Putamen (tissue), 1 donor: Measurements from ENCODE around the gene FATE1.

Source experiments
- DNase-seq: peaks from one replicate; pipeline ENCODE4 v3.0.0-alpha.2; 2016; ENCODE audit warnings: low spot score

Gene FATE1

DNA sequence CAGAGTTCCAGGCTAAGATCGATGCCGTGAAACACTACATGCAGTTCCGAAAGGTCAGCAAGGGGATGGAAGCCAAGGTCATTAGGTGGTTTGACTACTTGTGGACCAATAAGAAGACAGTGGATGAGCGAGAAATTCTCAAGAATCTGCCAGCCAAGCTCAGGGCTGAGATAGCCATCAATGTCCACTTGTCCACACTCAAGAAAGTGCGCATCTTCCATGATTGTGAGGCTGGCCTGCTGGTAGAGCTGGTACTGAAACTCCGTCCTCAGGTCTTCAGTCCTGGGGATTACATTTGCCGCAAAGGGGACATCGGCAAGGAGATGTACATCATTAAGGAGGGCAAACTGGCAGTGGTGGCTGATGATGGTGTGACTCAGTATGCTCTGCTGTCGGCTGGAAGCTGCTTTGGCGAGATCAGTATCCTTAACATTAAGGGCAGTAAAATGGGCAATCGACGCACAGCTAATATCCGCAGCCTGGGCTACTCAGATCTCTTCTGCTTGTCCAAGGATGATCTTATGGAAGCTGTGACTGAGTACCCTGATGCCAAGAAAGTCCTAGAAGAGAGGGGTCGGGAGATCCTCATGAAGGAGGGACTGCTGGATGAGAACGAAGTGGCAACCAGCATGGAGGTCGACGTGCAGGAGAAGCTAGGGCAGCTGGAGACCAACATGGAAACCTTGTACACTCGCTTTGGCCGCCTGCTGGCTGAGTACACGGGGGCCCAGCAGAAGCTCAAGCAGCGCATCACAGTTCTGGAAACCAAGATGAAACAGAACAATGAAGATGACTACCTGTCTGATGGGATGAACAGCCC, 28.0 kb downstream of the FATE1 start:
- no peak for DNase-seq

GRCh38 chrX:151745651-151746050, 29.8 kb downstream of the FATE1 start:
- DNase-seq, result no peak

DNA sequence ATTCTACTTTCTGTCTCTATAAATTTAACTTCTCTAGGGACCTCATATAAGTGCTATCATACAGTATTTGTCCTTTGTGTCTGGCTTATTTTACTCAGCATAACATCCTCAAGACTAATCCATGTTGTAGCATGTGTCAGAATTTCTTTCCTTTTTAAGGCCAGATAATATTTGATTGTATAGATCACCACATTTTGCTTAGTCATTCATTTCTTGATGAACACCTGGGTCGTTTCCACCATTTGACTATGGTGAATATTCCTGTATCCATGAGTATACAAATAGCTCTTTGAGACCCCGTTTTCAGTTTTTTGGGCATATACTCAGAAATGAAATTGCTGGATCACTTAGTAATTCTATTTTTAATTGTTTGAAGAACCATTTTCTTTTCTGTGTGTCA, 30.7 kb downstream of the FATE1 start:
- DNase-seq, result no peak

- no peak for DNase-seq
These were observed 34.7 kb downstream of the FATE1 start for GRCh38 chrX:151750511-151750910.

DNA sequence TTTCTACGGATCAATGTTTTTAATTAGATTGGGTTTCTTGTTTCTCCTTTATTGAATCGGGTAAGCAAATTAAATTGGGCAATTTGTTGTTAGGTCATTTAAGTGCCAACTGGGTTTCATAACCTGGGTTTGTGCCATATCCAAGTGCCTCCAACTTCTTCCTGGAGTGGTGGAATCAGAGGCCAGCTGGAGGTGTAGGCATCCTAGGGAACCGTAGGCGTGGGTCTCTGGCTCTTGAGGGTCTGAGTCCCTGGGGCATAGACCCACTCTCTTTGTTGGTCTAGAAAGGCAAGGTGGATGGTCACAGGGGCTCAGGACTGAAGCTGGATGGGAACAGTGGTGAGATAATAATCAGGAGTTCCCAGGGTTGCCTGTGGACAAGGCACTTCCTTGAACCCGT, 37.0 kb downstream of the FATE1 start:
- no peak for DNase-seq

DNA sequence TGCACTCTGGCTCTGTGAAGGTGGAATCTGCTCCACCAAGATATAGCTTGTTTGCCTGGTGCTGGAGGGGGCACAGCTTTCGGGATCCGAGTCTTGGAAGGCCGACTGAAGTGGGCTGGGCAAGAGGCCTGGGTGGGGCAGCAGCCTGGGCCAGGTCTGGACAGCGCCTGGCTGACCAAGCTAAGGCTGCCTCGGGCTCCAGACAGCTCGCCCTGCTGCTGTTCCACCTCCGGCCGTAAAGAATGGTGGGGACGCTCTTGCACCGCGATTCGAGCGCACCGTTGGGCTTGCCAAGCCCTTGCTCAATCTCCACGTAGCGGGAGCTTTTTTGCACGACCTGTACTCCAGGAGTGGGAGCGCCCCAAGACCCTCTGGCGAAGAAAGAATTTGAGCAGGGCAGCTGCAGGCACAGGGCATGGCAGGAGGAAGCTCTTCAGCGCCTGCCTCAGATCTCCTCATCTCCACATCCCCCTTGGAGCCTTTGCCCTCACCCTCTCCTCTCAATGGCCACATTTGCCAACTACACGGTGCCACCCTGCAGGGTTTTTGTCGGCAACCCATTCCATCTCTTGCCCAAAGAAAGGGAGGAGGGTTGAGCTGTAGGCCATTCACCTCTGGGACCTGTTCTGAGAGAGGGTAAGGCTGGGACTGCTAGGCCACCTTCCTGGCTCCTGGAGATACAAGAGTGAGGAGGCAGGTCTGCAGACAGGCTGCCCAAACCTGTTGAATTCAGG, 37.6 kb downstream of the FATE1 start:
- DNase-seq, result no peak

DNA sequence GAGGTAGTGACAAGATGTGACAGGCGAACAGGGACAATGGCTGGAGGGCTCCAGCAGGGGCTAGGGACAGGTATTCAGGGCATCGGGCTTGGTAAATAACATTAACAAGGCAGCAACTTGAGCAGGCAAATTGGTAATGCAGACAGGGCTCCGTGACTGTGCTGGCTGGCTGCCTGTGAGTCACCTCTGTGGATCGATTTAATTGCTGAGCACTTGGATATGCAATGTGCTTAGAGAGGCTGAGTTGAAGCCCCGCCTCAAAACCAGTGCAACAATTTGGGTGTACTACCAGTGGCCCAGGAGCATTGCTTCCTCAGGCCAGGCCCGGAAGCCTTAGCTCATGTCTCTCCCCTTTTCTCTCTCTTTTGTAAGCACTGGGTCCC, 38.2 kb downstream of the FATE1 start:
- DNase-seq, result no peak

DNA sequence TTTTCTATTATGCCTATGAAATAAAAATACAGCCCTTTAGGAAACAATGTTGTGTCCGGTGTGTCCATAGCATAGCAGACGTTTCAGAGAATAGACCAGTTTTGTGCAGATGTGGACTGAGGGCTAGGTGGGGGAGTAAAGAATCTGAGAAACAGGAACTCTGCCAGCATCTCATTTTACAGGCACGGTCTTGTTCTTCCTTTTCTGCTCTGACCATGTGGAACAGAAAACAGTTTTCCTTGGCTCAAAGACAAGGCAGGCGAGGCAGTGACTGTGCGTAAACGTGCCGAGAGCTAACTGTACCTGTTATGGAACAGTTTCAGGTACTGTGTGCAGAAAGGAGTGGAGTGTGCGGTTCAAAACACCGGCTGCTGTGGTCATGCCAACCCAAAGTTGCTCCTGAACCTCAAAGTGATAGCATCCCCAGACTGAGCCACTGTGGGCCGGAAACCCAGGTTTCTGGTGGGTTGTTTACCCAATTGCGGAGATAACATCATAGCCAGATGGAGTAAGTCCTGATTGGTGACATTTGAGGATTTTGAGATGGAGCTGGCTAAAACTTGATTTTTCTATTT, 38.9 kb downstream of the FATE1 start:
- DNase-seq, result no peak

GRCh38 chrX:151759041-151759708, 43.3 kb downstream of the FATE1 start:
- DNase-seq, result no peak

DNA sequence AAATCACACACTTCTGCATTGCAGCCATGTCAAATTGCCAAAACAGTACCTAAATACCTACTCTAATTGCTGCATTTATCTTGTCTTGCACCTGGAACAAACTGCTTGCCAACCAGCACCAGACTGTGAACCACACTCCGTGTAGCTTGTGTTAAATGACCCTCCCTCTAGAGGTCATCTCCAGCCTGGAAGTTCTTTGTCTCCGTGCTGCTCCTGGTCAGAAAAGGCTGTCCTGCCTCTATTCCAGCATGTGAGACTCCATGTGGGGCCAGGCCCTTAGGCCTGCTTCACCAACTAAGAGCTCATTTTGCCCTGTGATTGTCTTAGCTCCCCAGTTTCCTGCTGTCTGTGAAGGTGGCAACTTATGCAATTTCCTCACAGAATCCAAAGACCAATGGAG, 47.0 kb downstream of the FATE1 start:
- no peak for DNase-seq

- no peak for DNase-seq
These were observed 47.9 kb downstream of the FATE1 start for GRCh38 chrX:151763711-151764110.

DNA sequence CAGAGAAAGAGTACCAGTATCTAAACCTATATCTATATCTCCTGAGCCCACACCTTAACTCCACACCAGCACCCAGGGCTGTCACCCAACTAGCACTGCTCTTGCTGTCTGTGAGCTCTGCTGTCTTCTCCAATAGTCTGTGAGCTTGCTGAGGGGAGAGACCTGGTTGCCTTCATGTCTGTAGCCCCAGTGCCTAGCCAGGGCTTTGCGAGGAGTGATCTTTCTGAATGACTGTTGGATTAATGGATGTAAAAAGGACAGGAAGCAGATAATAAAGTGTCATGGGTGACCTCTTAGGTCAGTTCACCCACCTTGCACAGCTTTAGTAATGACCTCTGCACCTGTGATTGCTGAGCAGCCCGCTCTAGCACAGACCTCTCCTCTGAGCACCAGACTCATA, 49.2 kb downstream of the FATE1 start:
- DNase-seq, result no peak

DNA sequence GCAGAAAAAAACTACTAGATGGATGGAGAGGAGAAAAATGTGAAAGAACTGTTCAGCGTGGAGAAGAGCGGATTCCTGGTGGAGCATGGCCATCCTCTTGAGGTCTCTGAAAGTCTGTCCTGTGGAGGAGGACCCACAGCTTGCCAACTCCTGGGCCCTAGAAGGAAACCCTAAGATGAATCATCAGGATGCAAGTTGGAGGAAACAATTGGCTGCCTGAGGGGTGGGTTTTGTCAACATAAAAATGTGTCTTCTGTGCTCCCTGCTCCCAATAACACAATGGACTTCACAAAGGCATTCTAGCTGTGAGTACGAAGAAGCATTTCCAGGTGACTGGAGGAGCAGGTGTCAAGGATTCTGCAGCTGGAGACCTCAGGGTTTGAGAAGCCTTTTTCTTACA, 55.9 kb downstream of the FATE1 start:
- DNase-seq, result no peak
